HUDEP-2 (cell line): ENCODE data around the gene CCNF.
"Not testable (repeated sequence)": the region's sequence is repeated elsewhere in the genome, so short reads cannot be mapped to it uniquely, and the experiment has no call there.

Experiments
- DNase-seq, 76 experiments: peaks; one replicate each; lab custom pipeline; 2025; ENCODE audit not compliant: unreplicated experiment in 76 of 76; lab: John Stamatoyannopoulos, UW

The CCNF gene

GRCh38 chr16:2429034-2429770 lies at the start of gene CCNF:
Gene CCNF, plus strand, starts transcription at chr16:2429447. Its CDS starts 35 bp downstream, at chr16:2429482.
- peak in 74 of 76 experiments; percentile 64 to 98 (median 94) for DNase-seq

GRCh38 chr16:2383501-2383900 lies 45.7 kb upstream of the CCNF start:
- no peak for DNase-seq

DNA sequence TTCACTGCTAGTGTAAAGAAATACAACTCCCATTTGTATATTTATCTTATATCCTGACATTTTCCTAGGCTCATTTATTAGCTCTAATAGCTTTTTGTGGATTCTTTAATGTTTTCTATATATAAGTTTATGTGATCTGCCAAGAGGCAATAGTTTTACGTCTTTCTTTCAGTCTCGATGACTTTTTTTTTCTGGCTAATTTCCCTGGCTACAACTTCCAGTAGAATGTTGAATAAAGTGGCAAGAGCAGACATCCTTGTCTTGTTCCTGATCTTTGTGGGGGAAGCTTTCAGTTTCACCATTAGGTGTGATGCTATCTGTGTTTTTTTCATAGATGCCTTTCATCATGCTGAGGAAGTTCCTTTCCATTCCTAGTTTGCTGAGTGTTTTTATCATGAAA lies 44.8 kb upstream of the CCNF start:
- no peak for DNase-seq

DNA sequence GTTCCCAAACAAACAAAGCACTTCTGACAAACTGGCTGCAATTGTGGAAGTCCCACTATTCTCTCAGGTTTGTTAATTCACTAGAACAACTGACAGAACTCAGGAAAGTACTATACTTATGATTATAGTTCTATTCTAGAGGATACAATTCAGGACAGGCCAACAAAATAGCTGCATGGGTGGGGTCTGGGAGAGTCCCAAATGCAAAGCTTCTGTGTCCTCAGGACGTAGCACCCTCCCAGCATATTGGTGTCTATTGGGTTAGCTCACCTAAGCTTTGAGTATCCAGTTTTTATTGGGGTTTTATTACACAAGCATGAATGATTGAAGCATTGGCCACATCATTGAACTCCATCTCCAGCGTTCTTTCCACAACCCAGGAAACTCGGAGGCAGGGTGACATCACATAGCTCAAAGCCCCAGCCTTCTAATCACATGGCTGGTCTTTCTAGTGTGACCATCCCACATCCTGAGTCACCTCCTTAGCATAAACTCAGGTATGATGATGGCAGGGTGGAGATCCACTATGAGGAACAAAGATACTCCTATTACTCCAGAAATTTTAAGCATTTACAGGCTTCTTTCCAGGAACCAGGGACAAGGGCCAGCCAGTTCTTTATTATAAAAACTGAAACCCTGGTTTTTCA lies 43.9 kb upstream of the CCNF start:
- no peak for DNase-seq

GRCh38 chr16:2385982-2386381 lies 43.3 kb upstream of the CCNF start:
- not testable (repeated sequence) for DNase-seq

GRCh38 chr16:2386990-2387389 lies 42.3 kb upstream of the CCNF start:
- DNase-seq, result no peak

DNA sequence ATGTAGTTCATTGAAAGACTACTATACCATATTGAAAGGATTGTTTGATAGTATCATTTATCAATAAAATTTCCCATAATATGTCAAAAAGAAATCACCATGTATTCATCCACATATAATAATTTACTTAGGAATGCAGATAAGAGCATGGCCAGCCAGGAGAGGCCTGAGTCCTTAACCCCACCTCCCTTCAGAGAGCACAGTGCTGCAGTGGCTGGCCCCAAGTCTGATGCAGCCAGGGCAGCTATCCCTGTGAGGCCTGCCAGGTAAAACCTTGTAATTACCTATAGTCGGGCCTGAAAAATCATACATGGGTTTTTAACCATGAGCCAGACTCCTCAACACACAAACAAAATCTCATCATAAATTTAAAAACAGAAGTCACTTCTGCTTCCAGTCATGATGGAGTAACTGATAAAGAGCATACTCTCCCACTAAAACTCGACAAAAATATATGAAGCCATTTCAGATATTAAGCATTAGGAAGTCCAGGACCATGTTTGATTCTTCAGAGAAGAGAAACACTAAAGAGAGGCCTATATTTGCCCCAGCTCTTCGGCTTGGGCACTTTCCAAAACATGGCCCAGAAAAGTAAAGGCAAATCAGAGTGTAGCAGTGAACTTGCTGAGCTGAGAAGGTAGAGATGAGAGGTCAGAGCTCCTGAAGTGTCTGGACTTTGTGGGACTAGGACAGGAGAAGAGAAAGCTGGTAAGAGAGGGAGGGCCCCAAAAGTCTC lies 40.9 kb upstream of the CCNF start:
- no peak for DNase-seq

DNA sequence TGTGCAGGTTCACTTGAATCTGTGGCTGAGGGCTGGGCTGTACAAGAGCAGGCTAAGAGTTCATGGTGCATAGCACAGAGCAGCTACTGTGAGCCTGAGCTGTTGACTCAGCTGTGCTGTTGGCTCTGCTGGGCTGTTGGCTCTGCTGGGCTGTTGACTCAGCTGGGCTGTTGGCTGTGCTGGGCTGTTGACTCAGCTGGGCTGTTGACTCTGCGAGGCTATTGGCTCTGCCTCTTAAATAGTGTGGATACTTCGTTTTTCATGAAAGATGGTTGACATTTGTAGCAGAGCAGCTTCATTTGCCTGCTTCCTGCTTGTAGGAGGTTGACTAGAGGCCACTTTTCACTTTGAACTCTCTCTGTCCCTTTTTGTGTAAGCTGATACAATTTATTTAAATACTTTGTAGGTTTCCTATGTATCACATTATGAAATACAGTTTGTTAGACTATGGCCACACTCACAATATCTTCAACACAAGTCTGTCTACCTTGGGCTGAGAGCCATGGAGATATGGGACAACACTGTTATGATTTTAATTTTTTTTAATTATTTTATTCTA lies 40.3 kb upstream of the CCNF start:
- DNase-seq, result no peak

- DNase-seq, result no peak
Observed at GRCh38 chr16:2392025-2392424, 37.2 kb upstream of the CCNF start.

DNA sequence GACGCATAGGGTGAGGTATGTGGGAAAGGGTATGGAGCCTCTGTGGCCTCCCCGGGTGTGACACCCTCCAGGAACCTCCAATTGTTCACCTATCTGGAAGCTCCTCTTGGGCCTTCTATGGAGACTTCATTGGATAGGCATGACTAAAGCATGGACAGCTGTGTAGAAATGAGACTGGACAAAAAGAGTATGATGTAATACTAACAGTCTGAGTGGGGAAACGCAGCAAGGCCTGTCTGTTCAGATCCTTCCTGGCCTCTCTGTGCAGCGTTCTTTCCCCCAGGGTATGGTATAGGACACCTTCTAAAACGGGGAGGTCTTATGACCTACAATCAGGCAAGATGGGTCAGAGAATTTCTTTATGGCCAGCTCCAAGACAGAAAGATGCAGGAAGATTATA lies 30.7 kb upstream of the CCNF start:
- no peak for DNase-seq

DNA sequence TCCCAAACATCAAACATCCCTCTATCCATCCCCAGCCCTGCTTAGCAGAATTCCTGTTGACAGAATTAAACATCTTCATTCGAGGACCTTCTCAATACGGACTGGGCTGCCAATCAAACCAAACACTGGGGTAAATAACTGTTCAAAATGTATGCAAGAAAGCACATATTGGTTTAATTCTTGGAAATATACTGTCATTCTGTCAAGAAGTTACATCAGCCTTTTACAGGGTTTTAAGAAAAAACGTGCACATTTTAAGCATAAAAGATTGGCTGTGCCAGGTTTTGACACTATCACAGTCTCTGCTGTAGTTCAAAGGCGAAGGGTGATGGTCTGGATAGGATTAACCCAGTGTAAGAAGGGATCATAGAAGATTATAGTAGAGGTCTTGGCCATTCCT lies 25.1 kb upstream of the CCNF start:
- DNase-seq, result no peak

DNA sequence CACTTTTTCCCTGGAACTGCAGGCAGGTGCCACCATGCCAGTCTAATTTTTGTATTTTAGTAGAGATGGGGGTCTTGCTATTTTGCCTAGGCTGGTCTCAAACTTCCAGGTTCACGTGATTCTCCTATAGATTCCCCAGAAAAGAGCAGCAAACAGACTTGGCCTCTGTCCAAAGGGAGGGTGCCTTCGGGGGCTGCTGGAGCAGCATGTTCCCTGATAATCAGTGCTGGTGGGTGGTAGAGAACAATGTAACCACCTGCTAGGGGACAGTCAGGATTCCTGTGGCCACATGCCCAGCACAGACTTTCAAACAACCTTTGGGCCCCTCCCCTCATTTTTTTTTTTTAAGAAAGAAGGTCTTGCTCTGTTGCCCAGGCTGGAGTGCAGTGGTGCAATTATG lies 14.2 kb upstream of the CCNF start:
- DNase-seq, result no peak

DNA sequence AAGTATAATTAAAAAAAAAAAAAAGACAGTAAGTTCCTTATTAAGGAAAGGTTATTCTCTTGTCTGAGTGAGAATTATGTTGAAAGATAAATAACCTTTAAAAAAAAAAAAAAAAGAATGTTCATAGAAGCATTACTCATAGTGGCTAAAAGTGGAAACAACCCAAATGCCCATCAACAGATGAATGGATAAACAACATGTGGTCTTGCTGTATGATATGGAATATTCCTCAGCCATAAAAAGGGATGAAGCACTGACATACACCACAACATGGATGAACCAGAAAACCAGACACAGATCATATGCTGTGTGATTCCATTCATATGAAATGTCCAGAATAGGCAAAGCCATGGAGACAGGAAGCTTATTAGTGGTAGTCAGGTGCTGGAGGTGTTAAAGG lies 9.2 kb upstream of the CCNF start:
- DNase-seq, result no peak

DNA sequence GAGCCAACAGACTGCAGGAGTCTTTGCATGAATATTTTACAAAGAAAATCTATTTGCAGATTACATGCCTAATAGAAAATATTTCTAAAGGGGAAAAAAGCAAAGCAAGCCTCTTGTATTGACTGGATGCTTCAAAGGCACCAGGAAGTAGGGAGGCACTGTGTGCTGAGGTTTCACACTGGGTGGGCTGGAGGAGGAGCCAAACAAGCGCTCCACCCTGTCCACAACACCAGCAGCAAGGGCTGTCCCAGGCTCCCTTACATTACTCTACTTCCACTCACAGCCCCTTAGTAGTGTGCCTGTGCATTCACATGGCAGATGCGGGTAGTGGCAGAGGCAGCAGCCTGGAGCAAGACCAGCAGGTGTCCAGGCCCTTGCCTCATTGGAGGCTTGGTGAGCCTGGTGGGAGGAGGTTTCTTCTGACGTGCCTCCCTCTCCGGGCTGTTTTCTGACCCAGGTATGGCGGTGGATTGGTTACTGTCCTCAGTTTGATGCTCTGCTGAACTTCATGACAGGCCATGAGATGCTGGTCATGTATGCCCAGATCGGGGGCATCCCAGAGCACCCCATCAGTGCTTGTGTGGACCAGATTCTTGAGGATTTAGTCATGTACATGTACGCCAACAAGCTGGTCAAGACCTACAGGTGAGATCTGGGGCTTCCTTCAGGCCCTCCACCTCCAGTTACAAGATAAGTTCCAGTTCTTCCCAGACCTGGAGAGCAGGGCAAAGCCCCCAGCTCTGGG lies 7.0 kb upstream of the CCNF start:
- DNase-seq, result no peak

DNA sequence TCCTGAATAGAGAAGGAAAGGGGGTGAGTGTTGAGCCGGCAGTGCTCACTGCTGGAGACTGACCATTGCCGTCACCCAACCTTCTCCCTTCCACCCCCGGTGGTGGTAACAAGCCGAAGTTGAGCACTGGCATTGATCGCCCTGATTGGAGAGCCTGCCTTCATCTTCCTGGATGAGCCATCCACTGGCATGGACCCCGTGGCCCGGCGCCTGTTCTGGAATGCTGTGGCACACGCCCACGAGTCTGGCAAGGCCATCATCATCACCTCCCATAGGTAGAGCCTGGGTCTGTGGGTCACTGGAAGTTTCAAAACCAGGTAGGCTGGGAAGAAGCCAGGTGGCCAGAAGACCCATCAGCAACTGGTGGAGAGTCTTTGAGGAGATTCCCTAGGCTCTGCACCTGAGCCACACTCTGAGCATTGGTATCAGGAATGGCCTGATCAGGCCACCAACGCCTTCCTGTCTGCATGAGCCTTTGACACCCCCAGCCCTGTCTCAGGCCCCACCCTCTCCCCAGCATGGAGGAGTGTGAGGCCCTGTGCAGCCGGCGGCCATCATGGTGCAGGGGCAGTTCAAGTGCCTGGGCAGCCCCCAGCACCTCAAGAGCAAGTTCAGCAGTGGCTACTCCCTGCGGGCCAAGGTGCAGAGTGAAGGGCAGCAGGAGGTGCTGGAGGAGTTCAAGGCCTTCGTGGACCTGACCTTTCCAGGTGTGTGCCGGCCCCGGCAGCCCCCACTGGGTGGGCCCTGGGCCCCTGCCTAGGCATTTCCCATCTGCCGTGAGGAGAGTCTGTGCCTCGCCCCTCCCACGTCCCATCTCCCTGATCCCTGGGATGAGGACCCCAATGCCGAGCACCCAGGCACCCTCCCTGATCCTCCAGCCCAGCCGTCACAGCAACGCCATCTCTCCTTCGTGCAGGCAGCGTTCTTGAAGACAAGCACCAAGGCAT lies 4.9 kb upstream of the CCNF start:
- DNase-seq, result no peak

- DNase-seq, result no peak
Observed at GRCh38 chr16:2425008-2425518, 4.2 kb upstream of the CCNF start.

DNA sequence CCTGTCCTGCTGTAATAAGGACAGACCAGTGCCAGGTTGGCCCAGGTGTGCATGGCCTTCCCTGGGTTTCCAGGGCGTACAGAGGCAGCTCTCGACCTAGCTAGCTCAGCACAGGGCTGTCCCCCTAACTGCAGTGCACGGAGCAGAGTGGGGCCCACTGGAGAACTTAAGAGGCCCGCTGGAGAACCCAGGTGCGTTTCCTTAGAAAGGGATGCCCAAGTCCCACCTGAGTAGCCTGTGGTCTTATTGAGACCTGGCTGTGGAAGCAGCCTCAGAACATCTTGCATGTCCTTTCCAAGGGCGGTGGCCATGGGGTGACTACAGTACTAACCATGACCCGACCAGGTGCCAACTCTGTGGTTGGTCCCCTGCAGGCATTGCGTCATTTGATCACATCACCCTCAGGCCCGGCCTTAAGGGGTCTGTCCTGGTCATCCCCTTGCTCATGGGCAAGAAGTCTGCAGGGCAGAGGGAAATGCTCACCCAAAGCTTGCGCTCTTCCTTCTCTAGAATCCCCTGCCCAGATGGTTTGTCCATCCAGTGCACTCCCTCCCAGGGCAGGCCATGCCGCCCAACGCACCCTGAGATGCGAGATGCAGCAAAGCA lies 3.3 kb upstream of the CCNF start:
- DNase-seq, result no peak

- DNase-seq, result no peak
Observed at GRCh38 chr16:2426941-2427361, 2.3 kb upstream of the CCNF start.

DNA sequence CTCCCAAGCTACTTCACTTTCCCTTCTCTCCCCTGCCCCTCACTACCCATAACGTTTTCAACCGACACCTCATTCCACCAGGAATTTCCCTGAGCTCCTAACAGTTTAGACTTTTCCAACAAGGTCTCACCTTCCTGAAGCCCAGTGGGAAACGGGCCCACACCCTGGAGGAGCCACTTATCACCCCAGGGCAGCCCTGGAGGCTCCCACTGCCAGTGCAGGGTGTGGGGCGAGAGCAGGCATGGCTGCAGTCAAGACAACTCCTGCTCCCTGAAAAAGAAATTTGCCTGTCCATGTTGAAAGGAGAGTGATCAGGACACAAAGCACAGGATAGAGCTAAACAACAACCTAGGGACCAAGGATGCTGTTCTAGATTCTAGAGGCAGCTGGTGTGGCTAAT lies 1.7 kb upstream of the CCNF start:
- DNase-seq, result no peak
